K562 (cell line): ENCODE measurements around the gene KCND2.

ENCODE experiments used
- KLF16 ChIP-seq: IDR thresholded peaks from 2 replicates; pipeline ENCODE4 v1.6.1; 2016; ENCODE audit warnings: antibody characterized with exemption
- SIN3A ChIP-seq, 2 experiments: fragments of 150-350 bp in 1 of 2; IDR thresholded peaks; 2 replicates each; pipeline ENCODE4 v1.6.1; 2011 to 2016; ENCODE audit warnings: borderline replicate concordance in 2 of 2, low read depth in 2 of 2, low read length in 2 of 2, mild to moderate bottlenecking in 2 of 2, moderate library complexity in 2 of 2; ENCODE audit not compliant: control insufficient read depth in 1 of 2
- SMAD2 ChIP-seq: fragments of 150-350 bp; IDR thresholded peaks from 2 replicates; pipeline ENCODE4 v1.6.1; 2014; ENCODE audit warnings: low read depth, mild to moderate bottlenecking, low read length
- ZFP30 ChIP-seq: fragments of 250-450 bp; sonication (Bioruptor Pico); IDR thresholded peaks from 2 replicates; pipeline ENCODE4 v1.8.0; 2022; ENCODE audit warnings: moderate library complexity, mild to moderate bottlenecking, inconsistent platforms, borderline replicate concordance
- ZNF146 ChIP-seq: IDR thresholded peaks from one replicate; pipeline ENCODE4 v1.6.1; 2018; ENCODE audit warnings: missing compliant biosample characterization; ENCODE audit not compliant: unreplicated experiment
- ZNF274 ChIP-seq: IDR thresholded peaks from 2 replicates; pipeline ENCODE4 v1.6.1; 2011; ENCODE audit warnings: low read depth, mild to moderate bottlenecking, low read length, moderate library complexity, borderline replicate concordance
- ZNF76 ChIP-seq: fragments of 250-450 bp; sonication (Bioruptor Pico); IDR thresholded peaks from 2 replicates; pipeline ENCODE4 v1.4.0; 2020; ENCODE audit warnings: mild to moderate bottlenecking, moderate library complexity, borderline replicate concordance
- TF ChIP-seq, protein P1 (sequence below): fragments of 450-650 bp; IDR thresholded peaks from 2 replicates; pipeline ENCODE4 v1.6.1; 2016; ENCODE audit warnings: missing biosample characterization, missing genetic modification characterization
- TF ChIP-seq, protein P2 (sequence below): fragments of 450-650 bp; IDR thresholded peaks from 2 replicates; pipeline ENCODE4 v1.6.1; 2017; ENCODE audit warnings: antibody characterized with exemption, mild to moderate bottlenecking

DNA sequence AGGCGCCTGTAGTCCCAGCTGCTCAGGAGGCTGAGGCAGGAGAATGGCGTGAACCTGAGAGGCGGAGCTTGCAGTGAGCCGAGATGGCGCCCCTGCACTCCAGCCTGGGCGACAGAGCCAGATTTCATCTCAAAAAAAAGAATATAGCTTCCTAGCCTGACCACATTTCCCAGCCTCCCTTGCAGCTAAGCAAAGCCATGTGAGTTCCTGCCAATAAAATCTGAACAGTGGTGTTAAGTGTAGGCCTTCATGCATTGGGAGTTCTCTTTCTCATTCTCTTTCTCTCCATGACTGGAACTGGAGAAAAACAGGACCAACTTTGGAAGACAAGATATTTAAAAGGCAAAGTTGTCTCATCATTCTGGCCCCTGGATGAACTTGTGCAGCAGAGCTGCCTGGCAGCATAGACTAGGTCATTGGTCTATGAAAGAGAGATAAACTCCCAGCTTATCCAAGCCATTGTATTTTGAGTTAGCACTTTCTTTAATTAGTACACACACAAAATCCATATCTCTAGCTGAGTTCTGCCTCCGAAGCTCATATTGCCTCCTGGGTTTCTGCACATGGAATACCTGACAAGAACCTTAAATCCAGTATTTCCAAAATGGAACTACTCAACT, 524.2 kb downstream of the KCND2 start:
- TF ChIP-seq, protein P1, sequence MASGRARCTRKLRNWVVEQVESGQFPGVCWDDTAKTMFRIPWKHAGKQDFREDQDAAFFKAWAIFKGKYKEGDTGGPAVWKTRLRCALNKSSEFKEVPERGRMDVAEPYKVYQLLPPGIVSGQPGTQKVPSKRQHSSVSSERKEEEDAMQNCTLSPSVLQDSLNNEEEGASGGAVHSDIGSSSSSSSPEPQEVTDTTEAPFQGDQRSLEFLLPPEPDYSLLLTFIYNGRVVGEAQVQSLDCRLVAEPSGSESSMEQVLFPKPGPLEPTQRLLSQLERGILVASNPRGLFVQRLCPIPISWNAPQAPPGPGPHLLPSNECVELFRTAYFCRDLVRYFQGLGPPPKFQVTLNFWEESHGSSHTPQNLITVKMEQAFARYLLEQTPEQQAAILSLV (tag) = no peak
- no peak for TF ChIP-seq ZNF76 (CRISPR knock-in tag)
- no peak for TF ChIP-seq ZNF274
- TF ChIP-seq, protein P2, sequence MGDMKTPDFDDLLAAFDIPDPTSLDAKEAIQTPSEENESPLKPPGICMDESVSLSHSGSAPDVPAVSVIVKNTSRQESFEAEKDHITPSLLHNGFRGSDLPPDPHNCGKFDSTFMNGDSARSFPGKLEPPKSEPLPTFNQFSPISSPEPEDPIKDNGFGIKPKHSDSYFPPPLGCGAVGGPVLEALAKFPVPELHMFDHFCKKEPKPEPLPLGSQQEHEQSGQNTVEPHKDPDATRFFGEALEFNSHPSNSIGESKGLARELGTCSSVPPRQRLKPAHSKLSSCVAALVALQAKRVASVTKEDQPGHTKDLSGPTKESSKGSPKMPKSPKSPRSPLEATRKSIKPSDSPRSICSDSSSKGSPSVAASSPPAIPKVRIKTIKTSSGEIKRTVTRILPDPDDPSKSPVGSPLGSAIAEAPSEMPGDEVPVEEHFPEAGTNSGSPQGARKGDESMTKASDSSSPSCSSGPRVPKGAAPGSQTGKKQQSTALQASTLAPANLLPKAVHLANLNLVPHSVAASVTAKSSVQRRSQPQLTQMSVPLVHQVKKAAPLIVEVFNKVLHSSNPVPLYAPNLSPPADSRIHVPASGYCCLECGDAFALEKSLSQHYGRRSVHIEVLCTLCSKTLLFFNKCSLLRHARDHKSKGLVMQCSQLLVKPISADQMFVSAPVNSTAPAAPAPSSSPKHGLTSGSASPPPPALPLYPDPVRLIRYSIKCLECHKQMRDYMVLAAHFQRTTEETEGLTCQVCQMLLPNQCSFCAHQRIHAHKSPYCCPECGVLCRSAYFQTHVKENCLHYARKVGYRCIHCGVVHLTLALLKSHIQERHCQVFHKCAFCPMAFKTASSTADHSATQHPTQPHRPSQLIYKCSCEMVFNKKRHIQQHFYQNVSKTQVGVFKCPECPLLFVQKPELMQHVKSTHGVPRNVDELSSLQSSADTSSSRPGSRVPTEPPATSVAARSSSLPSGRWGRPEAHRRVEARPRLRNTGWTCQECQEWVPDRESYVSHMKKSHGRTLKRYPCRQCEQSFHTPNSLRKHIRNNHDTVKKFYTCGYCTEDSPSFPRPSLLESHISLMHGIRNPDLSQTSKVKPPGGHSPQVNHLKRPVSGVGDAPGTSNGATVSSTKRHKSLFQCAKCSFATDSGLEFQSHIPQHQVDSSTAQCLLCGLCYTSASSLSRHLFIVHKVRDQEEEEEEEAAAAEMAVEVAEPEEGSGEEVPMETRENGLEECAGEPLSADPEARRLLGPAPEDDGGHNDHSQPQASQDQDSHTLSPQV = no peak
- no peak for TF ChIP-seq SMAD2
- no peak for TF ChIP-seq ZFP30 (CRISPR knock-in tag)
- no peak for TF ChIP-seq SIN3A (IDR thresholded peaks at IDR 0.05; ENCODE audit: borderline replicate concordance in 2 of 2, control insufficient read depth in 1 of 2, low read depth in 2 of 2, low read length in 2 of 2)
- TF ChIP-seq ZNF146 (CRISPR knock-in tag) = no peak
- no peak for TF ChIP-seq KLF16
